Gastrocnemius medialis (tissue), 4 donors: ENCODE results near the gene ARSI. TPM values are rescaled to one million over a fixed set of nuclear protein-coding genes. Genes with fewer than 3 reads are reported as not detected.

Experiments
- ATAC-seq, 2 donors: fragments of 150-250 bp; one replicate each; pipeline ENCODE4 v1.9.1; 2016
- DNase-seq, 2 donors: peaks; one replicate each; pipeline ENCODE4 v3.0.0-alpha.2; 2019
- H3K27ac ChIP-seq, 4 donors: fragments of 200-600 bp; sonication (generic); 1 replicate in 1 of 4; 2 replicates in 3 of 4; pipeline ENCODE4 v1.5.1; 2016 to 2018; ENCODE audit warnings: mild to moderate bottlenecking in 2 of 4, moderate library complexity in 1 of 4
- H3K27me3 ChIP-seq, 3 donors: fragments of 200-600 bp; sonication (generic) in 2 of 3; 1 replicate in 1 of 3; 2 replicates in 2 of 3; pipeline versions ENCODE4 v1.5.1 to v1.6.0; 2016 to 2019; ENCODE audit warnings: mild to moderate bottlenecking in 1 of 3, moderate library complexity in 1 of 3
- H3K36me3 ChIP-seq, 2 donors: fragments of 200-600 bp; sonication (generic) in 1 of 2; one replicate each; pipeline ENCODE4 v1.5.1; 2017 to 2018
- H3K4me1 ChIP-seq, 2 donors: fragments of 200-600 bp; sonication (generic) in 1 of 2; one replicate each; pipeline ENCODE4 v1.5.1; 2016 to 2017; ENCODE audit warnings: mild to moderate bottlenecking in 2 of 2
- H3K4me3 ChIP-seq, 4 donors: fragments of 200-600 bp; sonication (generic) in 3 of 4; 1 replicate in 1 of 4; 2 replicates in 3 of 4; pipeline ENCODE4 v1.5.1; 2016 to 2019; ENCODE audit warnings: mild to moderate bottlenecking in 2 of 4
- H3K9me3 ChIP-seq, 3 donors: fragments of 200-600 bp; sonication (generic) in 2 of 3; 1 replicate in 1 of 3; 2 replicates in 2 of 3; pipeline ENCODE4 v1.5.1; 2016 to 2019
- POLR2A ChIP-seq, 2 donors: fragments of 450-650 bp; IDR thresholded peaks; one replicate each; pipeline ENCODE4 v1.6.1; 2017; ENCODE audit warnings: antibody characterized with exemption in 2 of 2, mild to moderate bottlenecking in 2 of 2, moderate library complexity in 2 of 2
- in situ Hi-C, 4 donors: fragments of 200-750 bp; cut with MboI; loops; one replicate each; pipeline versions ENCODE4 v1.15.0 to v1.8.0; 2017; ENCODE audit warnings: low sequenced_read_pairs in 4 of 4
- intact Hi-C: fragments of 100-400 bp; cut with DNase I; formaldehyde crosslinking; loops from one replicate; pipeline ENCODE4 v1.15.1; 2023; ENCODE audit warnings: low total_unique reads
- total RNA-seq, 4 donors: library from RNA; depleted of rRNA; stranded (reverse); fragments of >200 nt; gene quantifications; one replicate each; pipeline versions ENCODE4 v1.1.0 to v1.2.3, GENCODE V29; 2016
- TF ChIP-seq, protein P1 (sequence below), 5 experiments: fragments of 450-650 bp in 3 of 5; fragments of 200-600 bp in 2 of 5; sonication (generic) in 2 of 5; IDR thresholded peaks in 4 of 5; conservative IDR thresholded peaks in 1 of 5; 1 replicate in 4 of 5; 2 replicates in 1 of 5; pipeline ENCODE4 v1.5.1; 2016 to 2019; ENCODE audit warnings: antibody characterized with exemption in 5 of 5, mild to moderate bottlenecking in 3 of 5, moderate library complexity in 3 of 5

ARSI gene
- total RNA-seq, 4 donors from 2014 or later, result not detected

DNA sequence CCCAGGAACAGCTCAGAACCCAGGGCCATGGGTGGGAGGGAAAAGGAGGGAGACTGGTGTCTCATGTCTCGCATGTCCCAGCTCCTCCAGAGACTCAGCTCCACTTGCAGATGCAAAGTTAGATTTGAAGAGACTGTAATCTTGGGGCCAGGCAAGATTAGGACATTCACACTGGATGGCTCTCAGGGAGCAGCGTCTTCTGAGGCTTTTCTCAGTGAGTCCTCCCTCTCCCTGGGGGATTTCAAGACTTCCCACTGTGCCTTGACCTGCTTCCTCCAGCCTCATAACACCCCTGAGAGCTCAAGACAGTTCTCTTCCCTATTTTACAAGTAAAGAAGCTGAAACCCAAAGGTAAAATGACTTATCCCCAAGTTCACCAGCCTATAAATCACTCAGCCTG is 44.3 kb upstream of the ARSI start:
- H3K9me3 ChIP-seq, result no peaks in the 10 kb centered on the region
- TF ChIP-seq, protein P1, sequence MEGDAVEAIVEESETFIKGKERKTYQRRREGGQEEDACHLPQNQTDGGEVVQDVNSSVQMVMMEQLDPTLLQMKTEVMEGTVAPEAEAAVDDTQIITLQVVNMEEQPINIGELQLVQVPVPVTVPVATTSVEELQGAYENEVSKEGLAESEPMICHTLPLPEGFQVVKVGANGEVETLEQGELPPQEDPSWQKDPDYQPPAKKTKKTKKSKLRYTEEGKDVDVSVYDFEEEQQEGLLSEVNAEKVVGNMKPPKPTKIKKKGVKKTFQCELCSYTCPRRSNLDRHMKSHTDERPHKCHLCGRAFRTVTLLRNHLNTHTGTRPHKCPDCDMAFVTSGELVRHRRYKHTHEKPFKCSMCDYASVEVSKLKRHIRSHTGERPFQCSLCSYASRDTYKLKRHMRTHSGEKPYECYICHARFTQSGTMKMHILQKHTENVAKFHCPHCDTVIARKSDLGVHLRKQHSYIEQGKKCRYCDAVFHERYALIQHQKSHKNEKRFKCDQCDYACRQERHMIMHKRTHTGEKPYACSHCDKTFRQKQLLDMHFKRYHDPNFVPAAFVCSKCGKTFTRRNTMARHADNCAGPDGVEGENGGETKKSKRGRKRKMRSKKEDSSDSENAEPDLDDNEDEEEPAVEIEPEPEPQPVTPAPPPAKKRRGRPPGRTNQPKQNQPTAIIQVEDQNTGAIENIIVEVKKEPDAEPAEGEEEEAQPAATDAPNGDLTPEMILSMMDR (IDR thresholded peaks at IDR 0.05 in 4 of 5, conservative IDR thresholded peaks at IDR 0.05 in 1 of 5), result no peak
- TF ChIP-seq POLR2A (IDR thresholded peaks at IDR 0.05), result no peak
- no peaks in the 10 kb centered on the region for H3K27me3 ChIP-seq
- ATAC-seq (no peak), DNase-seq (no peak)
- peaks cover 5 to 6% of the 10 kb centered on the region in 2 donors for H3K4me1 ChIP-seq
- in situ Hi-C loops, result no loop called here
- H3K36me3 ChIP-seq, result no peaks in the 10 kb centered on the region
- intact Hi-C loops, result loop anchor here (5.0 kb wide), 1 partner anchor 1385 kb away; no protein-coding TSS in a partner anchor
- H3K27ac ChIP-seq, result no peak overlapping the region
- no peak overlapping the region for H3K4me3 ChIP-seq

DNA sequence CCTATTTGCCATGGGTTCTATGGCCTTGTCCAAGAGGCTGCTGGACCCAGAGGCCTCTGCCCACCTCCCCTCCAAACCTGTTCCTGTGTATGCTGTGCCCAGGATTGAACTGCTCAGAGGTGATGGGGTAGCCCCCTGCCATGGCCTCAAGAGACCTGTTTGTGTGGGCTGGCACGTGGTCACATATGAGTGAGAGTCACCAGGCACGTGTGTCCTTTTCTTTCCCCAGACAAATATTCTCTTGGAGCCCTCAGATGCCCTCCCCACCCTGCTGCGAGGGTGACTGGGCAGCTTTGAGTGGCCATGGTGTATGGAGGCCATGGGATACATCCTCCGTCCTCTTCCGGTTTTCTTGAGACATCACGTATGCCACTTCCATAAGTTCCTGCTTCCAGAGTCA is 43.9 kb upstream of the ARSI start:
- no peak overlapping the region for H3K4me3 ChIP-seq
- ATAC-seq (no peak), DNase-seq (no peak)
- H3K9me3 ChIP-seq, result no peaks in the 10 kb centered on the region
- no peaks in the 10 kb centered on the region for H3K36me3 ChIP-seq
- H3K27me3 ChIP-seq, result no peaks in the 10 kb centered on the region
- TF ChIP-seq, protein P1 (IDR thresholded peaks at IDR 0.05 in 4 of 5, conservative IDR thresholded peaks at IDR 0.05 in 1 of 5), result no peak
- TF ChIP-seq POLR2A (IDR thresholded peaks at IDR 0.05), result no peak
- in situ Hi-C loops, result no loop called here
- H3K4me1 ChIP-seq, result peaks cover 5 to 6% of the 10 kb centered on the region in 2 donors
- H3K27ac ChIP-seq, result no peak overlapping the region
- intact Hi-C loops, result loop anchor here (5.0 kb wide), 1 partner anchor 1386 kb away; no protein-coding TSS in a partner anchor

DNA sequence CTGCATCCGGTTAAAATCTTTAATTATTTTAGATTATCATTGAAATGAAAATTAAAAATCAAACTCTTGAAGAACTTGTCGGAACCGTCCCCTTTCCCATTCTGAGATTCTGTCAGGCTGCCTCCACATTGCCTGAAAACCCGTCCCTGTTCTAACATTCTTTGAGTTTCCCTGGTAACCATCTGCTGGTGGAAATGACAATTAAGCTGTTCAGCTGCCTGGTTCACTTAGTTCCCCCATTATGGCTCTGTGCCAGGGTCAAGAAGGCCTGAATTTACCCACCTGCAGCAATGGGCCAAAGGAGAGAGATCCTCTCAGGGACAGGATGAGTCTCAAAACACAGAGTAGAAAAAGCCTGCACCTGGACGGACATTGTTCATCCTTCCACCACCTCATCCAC is 43.0 kb upstream of the ARSI start:
- Histone ChIP-seq H3K9me3 (no peaks in the 10 kb centered on the region), H3K4me1 (peaks cover 1 to 2% of the 10 kb centered on the region in 2 donors), H3K36me3 (no peaks in the 10 kb centered on the region), H3K27ac (no peak overlapping the region), H3K4me3 (no peak overlapping the region), H3K27me3 (no peaks in the 10 kb centered on the region)
- intact Hi-C loops (loop anchor here (5.0 kb wide), 1 partner anchor 1387 kb away; no protein-coding TSS in a partner anchor), in situ Hi-C loops (no loop called here)
- no peak for TF ChIP-seq POLR2A (IDR thresholded peaks at IDR 0.05)
- TF ChIP-seq, protein P1 (IDR thresholded peaks at IDR 0.05 in 4 of 5, conservative IDR thresholded peaks at IDR 0.05 in 1 of 5), result no peak
- no peak for DNase-seq
- ATAC-seq, result no peak

DNA sequence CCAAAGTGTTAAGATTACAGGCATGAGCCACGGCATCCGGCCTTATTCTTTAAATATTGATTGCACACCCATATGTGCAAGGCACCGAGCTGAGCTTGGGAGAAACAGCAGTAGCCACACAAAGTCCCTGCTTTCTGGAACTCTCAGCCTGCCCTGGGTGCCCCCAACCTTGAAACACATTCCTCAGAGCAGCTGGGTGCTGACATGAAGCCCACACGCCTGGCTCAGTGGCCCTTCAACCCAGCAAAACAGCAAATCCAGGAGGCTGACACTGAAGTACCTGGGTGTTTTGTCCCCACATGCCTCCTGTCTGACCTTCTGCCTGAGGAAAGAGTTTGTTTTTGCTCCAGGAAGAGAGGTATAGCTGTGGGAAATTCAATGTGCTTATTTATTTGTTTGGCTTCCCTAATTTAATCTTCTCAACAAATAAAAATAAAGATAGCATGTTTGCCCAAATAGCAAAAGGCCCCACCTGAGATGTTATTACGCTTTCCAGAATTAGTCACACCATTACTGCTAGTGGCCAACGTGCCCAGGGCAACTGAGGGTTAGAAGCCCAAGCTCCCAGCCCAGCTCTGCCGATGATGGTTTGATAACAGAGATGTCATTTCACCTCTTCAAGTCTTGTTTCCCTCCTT is 41.4 kb upstream of the ARSI start:
- Histone ChIP-seq H3K9me3 (no peaks in the 10 kb centered on the region), H3K4me3 (no peak overlapping the region), H3K27me3 (no peaks in the 10 kb centered on the region), H3K4me1 (peaks cover 0 to 6% of the 10 kb centered on the region in 2 donors), H3K36me3 (no peaks in the 10 kb centered on the region), H3K27ac (no peak overlapping the region)
- intact Hi-C loops (no loop called here), in situ Hi-C loops (no loop called here)
- DNase-seq, result no peak
- TF ChIP-seq POLR2A (IDR thresholded peaks at IDR 0.05), result no peak
- TF ChIP-seq, protein P1 (IDR thresholded peaks at IDR 0.05 in 4 of 5, conservative IDR thresholded peaks at IDR 0.05 in 1 of 5), result no peak
- no peak for ATAC-seq
